Stimulated activated CD8-positive, alpha-beta memory T cell treated with anti-CD3 and anti-CD28 coated beads, Interleukin-15, amount 100 ng/mL, for 1 hour (primary cell): ENCODE data around the gene ITGA1.
"Not testable (repeated sequence)": the region's sequence is repeated elsewhere in the genome, so short reads cannot be mapped to it uniquely, and the experiment has no call there.

Experiments used
- DNase-seq: peaks from one replicate; pipeline ENCODE4 v3.0.0-alpha.2; 2020; ENCODE audit warnings: low read depth

ITGA1 gene

DNA sequence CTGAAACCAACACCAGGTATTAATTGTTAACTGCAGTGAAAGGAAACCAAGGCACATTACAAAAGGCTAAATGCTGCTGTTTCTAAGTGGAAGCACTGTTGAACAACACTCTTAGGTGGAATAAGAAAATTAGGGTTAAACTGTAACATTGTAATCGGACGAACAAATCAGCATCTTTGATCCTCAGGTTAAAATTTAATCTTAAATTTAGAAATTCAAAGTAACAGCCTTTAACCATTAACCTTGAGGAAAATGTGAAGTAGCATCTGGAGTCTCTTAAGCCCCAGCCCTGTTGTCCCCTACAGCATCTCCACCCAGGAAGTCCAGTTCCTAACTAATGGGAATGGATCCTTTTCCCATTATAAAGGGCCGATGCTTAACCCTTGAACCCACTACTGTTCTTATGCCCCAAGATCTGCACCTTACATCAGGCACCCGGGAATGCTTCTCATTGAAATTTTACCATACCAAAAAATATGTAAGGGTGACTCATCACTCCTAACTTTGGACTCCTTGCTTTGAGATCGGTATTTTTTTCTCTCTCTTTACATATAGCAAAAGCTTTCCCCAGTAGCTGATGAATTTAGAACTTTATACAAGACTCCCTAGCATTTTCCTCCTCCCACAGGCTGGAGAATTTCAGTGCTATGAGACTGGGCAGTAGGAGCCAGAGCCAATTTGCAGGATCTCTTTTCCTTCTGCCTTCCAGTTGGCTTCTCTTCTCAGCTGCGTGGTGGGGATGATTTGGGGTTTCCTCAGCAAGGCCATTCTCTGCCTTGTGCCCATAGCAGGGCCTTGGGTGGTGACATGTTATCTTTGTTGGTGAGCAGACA lies 169.4 kb downstream of the ITGA1 start:
- DNase-seq, result no peak

DNA sequence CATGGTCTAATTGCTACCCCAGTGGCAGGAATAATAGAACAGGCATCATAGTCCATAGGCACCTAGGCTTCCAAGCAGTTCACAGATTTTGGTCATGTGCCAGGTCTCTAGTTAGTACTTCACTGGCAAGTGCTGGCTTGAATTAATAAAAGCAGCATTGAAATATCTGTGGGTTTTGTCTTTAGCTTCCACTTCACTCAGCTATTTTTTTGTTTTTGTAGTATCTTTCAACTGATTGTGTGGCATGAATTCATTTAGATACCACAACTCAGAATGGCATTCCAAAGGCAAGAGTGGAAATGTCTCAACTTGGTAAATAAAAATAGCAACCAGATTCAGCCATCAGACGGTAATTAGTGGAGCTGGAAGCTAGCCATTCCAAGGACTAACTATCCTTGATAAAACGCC lies 173.6 kb downstream of the ITGA1 start:
- no peak for DNase-seq

DNA sequence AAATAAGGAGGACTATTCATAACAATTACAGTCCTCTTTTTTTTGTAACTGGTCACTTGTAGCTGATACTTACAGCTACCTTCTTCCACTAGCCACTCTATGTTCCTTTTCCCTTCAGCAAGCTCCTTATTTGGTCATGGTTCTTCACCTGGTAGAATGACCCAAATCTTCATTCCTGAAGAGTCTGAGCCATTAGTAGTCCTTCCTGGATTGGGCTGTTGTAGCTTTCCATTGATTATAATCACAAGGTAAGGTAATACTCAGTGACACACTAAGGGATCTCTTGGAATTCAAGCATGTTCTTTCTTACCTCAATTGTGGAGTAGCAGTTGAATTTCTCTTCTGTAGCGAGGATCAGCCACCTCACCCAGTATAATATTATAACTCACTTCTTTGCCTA lies 175.9 kb downstream of the ITGA1 start:
- DNase-seq, result no peak

DNA sequence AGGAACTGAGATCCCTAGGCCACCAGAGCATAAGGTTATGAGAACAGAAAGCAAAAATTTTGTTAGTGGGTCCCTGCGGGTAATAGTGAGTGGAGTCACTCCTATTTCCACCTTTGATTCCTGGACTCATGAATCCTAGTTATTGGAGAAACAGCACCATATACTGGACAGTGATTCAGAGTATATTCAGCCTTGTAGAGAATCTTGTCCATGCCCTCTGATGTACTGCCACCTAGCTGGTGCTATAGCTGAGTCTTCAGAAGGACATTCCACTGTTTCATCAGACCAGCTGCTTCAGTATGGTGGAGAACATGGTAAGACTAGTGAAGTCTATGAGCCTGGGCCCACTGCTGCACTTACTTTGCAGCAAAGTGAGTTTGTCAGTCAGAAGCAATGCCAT lies 176.4 kb downstream of the ITGA1 start:
- DNase-seq, result no peak

DNA sequence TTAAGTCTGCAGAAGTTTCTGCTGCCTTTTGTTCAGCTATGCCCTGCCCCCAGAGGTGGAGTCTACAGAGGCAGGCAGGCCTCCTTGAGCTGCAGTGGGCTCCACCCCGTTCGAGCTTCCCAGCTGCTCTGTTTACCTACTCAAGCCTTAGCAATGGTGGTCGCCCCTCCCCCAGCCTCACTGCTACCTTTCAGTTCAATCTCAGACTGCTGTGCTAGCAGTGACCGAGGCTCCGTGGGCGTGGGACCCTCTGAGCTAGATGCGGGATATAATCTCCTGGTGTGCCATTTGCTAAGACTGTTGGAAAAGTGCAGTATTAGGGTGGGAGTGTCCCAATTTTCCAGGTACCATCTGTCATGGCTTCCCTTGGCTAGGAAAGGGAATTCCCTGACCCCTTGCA lies 188.4 kb downstream of the ITGA1 start:
- not testable (repeated sequence) for DNase-seq

DNA sequence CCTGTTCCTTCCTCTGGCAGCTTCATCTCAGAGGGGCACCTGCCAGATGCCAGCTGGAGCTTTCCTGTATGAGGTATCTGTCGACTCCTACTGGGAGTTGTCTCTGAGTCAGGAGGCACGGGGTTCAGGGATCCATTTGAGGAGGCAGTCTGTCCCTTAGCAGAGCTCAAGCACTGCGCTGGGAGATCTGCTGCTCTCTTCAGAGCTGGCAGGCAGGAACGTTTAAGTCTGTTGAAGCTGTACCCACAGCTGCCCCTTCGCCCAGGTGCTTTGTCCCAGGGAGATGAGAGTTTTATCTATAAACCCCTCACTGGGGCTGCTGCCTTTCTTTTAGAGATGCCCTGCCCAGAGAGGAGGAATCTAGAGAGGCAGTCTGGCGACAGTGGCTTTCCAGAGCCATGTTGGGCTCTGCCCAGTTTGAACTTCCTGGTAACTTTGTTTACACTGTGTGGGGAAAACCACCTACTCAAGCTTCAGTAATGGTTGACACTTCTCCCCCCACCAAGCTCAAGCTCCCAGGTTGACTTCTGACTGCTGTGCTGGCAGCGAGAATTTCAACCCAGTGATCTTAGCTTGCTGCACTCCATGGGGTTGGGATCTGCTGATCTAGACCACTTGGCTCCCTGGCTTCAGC lies 189.7 kb downstream of the ITGA1 start:
- DNase-seq, result no peak

DNA sequence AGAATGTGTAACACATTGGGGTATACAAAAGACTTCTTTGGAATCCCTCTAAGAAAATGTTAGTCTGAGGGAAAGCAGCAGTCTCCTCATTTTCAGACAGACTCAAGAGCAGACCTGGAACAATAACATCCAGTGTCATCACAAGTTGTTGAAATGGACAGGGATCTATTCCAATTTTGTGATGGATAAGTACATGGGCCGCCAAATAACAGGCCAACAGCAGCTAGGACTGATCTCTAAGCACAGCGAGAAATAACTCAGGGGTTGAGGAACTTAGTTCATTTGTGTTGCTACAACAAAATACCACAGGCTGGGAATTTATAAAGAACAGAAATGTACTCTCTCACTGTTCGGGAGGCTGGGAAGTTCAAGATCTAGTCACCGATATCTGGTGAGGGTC lies 193.8 kb downstream of the ITGA1 start:
- DNase-seq, result no peak

DNA sequence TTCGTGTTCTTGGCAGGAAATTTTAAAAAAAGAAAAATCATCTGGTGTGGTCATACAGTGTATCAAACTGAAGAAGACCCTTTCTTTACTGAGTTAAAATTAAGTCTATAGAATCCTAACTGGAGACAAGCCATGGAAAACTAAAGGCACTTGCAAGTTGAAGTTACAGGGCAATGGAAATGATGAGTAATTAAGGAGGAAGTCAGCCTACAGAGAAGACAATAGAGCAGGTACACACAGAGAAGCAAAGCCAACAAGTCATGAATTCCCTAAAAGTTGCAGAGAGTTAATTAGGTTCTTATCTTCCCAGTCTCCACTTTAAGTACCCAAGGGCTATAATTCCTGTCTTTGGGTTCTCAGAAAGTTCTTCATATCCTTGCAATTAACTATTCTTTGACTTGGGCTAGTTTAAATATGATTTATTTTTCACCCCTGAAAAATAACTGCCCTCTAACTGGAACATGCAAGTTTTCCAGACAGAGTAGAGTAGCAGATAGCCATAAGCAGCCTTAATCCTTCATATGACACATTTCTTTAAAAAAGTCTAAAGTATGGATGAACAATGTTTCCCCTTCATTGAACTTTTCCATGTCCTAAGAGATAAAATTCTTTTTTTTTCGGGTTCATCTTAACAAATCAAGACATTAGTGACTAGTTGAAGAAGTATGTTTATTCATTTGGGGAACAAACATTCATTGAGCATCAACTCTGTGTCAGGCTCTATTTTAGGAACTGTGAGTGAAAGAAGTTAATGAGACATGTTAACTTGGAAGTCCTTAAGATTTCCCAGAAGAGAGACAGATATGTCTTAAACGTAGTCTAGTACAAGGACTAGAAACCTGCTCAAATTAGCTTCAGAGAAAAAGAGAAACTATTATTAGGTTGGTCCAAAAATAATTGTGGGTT lies 196.3 kb downstream of the ITGA1 start:
- DNase-seq, result no peak

DNA sequence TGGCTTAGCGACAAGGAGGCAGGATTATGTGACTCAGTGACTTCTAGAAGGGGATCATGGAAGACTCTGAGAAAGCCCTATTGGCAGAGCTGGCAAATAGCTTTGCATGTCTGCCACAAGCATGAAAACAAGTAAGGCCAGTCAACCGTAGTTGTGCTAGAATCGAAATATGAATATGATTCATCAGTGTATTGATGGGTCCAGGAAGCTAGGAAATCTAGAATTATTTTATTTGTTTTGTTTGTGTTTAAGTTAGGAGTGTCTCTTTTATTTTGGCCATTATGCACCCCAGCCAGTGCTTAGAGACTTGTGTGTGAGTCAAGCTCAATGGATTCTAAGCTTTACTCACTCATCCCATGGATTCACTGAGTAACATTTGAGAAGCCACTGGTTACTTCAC lies 197.6 kb downstream of the ITGA1 start:
- no peak for DNase-seq

DNA sequence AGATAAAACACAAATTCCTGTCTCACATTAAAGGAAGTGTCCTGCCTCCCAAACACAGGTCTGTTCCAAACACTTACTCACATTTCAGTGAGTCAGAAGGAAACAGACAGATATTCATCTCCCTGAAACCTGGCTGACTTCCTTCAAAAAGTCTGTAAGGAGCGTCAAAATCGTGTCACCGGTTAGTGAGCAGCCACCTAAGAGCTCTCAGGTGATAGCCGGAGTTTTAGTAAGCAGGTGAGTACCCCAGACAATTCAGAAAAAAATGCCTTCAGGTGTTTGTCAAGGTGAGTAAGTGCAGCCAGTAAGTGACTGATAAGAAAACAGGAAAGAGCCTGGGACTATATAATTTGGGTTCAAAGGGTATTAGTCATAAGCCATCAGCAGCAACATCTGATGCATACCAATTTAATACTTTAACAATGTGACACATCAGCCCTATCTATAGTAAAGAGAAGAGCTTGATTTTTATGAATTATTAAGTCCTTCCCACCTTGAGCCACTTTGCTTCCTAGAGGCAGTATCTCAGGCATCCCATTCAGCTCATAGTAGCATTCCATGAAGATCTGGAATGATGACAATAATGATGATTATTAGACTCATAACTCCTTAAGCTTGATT lies 200.1 kb downstream of the ITGA1 start:
- no peak for DNase-seq

DNA sequence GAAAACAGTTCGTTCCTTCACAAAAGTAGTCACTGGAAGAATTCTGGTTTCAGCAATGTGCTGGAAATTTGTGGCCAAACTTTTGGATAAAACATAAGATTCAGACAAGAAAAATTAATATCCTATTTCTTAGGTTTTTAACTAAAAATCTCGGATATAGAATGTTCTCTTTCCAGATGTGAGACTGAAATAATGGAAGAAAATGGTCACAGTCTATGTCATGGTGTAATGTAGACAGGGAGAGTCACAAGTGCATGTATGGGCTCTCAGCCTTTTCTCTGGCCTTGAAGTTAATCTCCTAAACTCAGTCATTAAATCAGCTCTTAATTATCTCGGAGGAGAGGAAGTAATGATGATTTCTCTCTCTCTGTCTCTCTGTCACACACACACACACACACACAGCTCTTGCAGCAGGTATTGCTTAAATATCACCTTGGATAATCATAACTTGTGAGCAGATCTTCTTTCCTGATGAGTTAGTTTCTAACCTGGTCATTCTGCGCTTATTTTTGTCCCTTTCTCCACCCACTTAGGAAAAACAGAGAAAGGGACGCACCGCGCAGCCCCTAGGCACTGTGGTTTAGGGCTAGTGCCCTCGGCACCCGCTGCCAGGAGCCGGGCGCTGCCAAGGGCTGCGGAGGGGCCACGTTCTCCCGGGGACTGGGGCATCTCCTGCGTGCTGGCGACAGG lies 200.8 kb downstream of the ITGA1 start:
- no peak for DNase-seq

DNA sequence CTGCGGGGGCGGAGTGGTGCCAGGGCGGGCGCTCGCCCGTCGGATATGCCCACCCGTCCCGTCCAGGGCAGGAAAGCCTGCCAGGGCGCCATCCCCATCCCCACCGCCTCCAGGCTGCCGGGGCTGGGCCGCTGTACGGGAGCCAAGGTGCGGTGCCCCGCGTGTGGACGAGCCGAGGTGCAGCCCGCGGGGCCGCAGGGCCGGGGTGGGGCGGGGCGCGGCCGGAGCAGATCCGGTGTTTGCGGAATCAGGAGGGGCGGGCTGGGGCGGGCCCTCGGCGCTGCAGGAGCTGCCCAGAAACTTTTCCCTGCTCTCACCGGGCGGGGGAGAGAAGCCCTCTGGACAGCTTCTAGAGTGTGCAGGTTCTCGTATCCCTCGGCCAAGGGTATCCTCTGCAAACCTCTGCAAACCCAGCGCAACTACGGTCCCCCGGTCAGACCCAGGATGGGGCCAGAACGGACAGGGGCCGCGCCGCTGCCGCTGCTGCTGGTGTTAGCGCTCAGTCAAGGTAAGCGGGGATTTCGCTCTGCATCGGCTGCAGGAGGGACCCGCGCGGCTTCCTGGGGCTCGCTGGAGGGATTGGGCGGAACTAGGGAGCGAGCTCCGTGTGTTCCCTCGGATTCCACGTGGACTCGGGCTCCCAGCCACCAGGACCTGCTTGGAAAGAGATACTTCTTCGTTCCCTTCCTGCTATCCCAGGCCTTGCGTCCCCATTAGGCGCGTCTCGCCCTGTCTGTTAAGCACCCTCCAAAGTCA lies 201.5 kb downstream of the ITGA1 start, which contains the start of gene ITGA2:
ITGA2 (plus strand) TSS at position 328 of the 756 bp plus-strand sequence; CDS start at position 445, 117 bp downstream.
- no peak for DNase-seq

DNA sequence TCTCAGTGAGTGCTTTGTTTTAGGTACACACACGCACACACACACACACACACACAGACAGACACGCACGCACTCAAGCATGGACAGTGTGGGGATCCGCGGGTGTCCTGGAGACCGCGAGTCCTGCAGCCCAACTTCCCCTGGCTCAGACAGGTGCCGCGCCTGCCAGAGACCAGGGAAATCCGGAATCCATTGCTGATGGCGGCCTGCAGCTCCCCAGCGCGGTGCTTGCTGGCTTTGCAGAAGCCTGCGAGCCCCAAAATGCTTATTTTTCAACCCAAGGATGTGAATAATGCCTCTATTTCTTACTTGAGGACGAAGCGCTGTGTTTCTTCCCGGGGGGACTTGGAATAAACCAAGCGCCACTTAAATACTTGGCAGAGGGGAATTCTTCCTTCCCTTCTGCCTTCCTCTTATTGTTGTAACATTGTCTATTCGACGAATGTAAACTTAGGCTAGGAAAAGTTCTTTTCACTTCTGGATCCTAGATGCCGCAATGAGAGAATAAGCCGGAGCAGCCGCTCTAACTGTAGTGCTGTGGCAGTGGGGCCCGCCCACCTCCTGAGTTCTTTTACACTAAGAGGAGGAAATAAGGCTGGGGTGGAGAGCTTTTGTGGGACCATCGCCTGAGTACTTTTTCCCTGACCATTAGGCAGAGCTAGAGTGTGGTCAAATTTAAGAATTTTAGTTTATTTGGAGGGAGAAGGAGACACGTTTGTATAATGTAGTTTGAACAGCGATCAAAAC lies 202.2 kb downstream of the ITGA1 start:
- DNase-seq, result no peak

DNA sequence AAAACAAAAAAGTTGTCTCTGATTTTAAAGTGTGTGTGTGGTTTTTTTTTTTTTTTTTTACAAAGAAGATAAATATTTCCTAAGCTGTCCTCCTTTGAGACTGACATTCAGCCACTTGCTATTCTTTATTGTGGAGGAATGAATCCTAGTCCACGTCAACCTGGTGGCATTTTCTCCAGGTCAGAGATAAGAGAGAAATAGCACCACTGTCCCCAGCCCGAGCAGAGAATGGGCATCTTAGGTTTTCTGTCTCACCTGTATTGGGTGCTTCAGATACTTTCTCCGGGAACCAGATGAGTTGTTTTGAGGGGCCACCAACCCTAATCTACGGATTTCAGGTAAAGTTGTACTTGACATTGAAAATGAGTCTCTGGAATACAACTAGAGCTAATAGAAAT lies 202.8 kb downstream of the ITGA1 start:
- no peak for DNase-seq

DNA sequence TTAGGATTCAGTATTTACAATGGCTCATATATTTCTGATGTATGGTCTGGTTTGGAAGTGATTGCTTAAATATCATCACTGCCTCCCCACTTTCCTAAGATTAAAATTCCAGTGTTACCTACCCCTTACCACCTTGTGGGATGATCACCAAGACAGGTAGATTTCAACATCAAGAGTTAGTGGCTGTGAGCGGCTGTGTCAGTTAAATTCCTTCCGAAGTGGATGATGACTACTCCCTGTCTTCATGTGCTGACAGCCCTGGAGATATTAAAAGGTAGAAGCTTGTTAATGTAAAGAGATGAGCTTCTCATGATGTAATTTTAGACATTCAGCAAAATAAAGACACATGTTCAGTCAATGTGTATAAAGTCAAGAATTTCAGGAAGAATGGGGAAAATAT lies 205.7 kb downstream of the ITGA1 start:
- no peak for DNase-seq

DNA sequence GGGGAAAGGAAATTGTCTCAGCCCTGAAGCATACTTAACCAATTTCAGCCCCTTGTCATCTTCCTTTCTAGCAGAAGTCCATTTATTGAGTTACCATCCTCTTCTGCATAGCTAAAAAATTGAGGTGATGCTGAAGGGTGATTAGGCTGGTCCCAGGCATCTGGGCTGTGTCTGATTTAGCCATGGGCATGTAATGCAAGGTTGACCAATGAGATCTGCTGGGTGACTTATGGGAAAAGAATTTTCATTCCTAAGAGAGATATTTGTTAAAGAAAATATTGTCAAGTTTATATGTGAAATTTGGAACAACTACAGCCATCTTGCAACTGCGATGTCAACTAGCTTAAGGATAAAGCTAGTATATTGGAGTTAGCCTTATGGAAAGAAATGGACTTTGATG lies 206.6 kb downstream of the ITGA1 start:
- no peak for DNase-seq

DNA sequence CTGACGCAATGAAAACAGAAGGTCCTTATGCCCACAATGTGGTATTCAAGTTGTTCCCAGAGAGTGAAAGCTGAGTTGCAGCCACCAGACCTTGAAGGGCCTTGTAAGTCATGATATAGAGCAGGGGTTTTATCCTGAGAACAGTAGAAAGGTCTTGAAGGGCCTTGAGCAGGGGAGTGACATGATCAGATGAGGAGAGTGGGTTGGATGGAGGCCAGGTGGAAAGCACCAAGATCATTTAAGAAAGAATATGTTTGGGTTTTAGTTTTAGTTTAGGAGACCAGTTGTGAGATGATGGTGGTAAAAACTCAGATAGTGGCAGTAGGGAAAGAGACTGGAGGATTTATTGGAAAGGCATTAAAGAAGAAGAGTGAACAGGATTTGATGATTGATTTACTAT lies 207.4 kb downstream of the ITGA1 start:
- no peak for DNase-seq

DNA sequence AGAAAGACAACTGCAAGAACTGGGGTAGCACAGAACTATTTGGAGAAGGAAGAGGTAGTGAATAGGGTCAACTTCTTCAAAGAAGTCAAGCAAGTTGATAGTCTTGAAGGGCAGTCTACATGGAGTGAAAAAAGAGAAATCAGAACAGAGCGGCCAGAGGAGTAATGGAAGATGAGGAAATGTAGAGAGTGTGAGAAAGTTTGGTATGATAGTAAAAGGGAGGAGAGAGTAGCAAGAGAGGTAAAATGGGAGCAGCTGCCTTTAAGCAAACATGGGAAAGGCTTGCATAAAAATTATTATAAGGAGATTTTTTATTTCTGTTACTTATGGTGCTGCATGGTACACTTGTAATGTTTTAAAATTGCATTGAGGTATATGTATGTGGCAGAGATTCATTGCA lies 208.2 kb downstream of the ITGA1 start:
- no peak for DNase-seq

DNA sequence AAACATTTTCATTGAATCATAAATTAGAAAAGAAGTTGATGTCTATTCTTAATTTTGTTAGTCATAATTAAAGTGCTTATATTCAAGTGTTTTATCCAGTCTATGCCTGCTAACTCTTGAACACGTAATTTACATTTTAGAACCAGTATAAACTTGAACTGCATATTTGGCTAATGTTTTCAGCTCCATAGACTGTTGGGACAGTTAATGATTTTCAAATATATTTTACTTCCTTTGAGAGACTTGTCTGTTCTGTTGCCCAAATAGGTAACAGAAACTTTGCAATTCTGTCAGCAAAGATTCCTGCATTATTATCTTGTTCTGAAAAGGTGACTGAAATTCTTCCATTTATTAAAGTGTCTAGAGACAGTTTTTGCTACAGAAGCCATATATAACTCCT lies 209.3 kb downstream of the ITGA1 start:
- DNase-seq, result no peak

DNA sequence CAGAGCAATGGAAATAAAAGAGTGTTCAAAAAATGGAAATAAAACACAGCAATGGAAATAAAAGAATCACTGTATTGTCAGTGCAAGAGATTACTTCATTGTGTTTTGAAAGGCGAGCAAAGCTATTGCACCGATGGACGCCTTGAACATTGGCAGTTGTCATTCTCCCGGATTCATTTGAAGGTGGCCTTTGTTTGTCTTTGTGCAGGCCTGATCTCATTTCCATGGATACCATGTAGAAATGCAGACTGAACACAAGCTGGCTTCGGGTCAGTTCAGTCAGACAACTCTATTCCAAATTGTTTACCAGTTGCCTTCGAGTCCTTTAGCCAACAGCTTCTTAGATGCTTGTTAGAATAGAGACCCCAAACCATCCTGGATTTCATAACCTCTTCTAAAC lies 209.7 kb downstream of the ITGA1 start:
- no peak for DNase-seq
